Fibroblast of skin of right quadriceps (primary cell): ENCODE data around the gene GABRQ.
"Not testable (repeated sequence)": the region's sequence is repeated elsewhere in the genome, so short reads cannot be mapped to it uniquely, and the experiment has no call there.

Source experiments
- DNase-seq: peaks from one replicate; pipeline ENCODE4 v3.0.0-alpha.2; 2013

GABRQ gene

GRCh38 chrX:152663086-152663485 is 25.4 kb downstream of the GABRQ start:
- no peak for DNase-seq

DNA sequence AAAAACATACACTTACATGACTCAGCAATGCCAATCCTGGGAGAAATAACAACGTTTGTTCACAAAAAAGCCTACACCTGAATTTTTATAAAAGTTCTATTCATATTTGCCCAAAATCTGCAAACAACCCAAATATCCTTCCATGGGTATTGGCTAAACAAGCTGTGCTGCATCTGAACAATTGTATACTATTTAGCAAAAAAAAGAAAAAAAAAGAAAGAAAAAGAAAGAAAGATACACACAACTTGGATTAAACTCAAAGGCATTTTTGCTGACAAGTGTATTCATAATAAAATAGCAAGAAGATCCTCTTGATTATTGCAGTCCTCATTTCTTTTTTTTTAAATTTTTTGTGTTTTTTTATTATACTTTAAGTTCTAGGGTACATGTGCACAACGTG is 36.4 kb downstream of the GABRQ start:
- DNase-seq: no peak

- DNase-seq: not testable (repeated sequence)
These were observed 37.0 kb downstream of the GABRQ start for GRCh38 chrX:152674652-152675051.

DNA sequence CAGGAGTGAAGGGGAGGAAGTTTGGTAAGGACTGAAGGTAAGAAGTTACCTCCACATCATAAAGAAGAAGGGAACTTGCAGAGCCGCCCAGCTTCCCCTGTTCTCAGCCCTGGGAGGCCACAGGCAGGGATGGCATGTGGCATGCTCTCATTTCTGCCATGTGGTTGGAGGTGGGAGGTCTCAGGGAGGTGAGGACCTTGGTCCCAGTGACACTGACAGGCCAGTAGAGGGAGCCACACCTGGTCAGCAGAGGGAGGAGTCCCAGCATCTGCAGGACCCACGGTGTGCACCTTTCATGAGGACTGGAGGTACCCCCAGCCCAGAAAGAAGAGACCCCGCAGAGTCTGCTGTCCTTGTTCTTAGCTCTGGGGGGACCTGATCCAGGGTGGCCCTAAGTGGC is 43.3 kb downstream of the GABRQ start:
- not testable (repeated sequence) for DNase-seq

GRCh38 chrX:152697952-152698931 is 60.5 kb downstream of the GABRQ start, which contains the start of gene MAGEA3:
MAGEA3 (plus strand) TSS chrX:152698794; CDS start chrX:152700833, 2,039 bp downstream.
- not testable (repeated sequence) for DNase-seq

- DNase-seq: not testable (repeated sequence)
These were observed 62.7 kb downstream of the GABRQ start for GRCh38 chrX:152700390-152700789.

DNA sequence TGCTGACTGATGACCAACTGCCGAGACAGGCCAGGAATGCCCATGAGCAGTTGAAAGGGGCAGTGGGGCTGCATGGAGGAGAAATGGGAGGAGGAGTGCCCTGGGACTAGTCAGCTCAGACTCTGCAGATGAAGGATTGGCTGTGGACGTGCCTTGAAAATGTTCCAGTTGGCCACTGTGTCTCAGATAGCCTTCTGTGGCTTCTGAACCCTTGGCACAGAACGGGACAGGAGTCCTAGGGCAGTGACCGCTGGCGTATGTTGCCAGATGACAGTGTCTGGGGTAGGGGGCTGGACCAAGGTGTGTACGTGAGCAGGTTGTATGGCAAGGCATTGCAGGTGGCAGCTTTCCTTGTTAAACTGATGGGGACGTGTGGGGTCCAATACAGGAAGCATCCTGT is 68.8 kb downstream of the GABRQ start:
- not testable (repeated sequence) for DNase-seq
